Measurements from ENCODE around the gene IRS2. TPM values are rescaled to one million over a fixed set of nuclear protein-coding genes. Genes with fewer than 3 reads are reported as not detected.

Gene IRS2
- total and polyA plus RNA-seq, 9 donors = 14.6 to 40.9 (median 26.6) TPM

GRCh38 chr13:109815651-109816050 lies 29.3 kb upstream of the IRS2 start:
- WGBS, 3 donors = 76 to 85% (median 78%) methylated on average over 5 of the region's 5 CpGs
- Histone ChIP-seq H3K4me1 (ENCODE audit: insufficient read depth) (no peaks in the 10 kb centered on the region), H3K9me3 (no peaks in the 10 kb centered on the region), H3K27me3 (no peaks in the 10 kb centered on the region), H3K27ac (no peak overlapping the region), H3K36me3 (no peaks in the 10 kb centered on the region), H3K4me3 (no peak overlapping the region)
- DNase-seq = no peak
- intact Hi-C loops (cut with DNase I) = no loop called here
- TF ChIP-seq EP300 (IDR thresholded peaks at IDR 0.05) (no peak), POLR2A (IDR thresholded peaks at IDR 0.05) (no peak)
- TF ChIP-seq, protein P1, sequence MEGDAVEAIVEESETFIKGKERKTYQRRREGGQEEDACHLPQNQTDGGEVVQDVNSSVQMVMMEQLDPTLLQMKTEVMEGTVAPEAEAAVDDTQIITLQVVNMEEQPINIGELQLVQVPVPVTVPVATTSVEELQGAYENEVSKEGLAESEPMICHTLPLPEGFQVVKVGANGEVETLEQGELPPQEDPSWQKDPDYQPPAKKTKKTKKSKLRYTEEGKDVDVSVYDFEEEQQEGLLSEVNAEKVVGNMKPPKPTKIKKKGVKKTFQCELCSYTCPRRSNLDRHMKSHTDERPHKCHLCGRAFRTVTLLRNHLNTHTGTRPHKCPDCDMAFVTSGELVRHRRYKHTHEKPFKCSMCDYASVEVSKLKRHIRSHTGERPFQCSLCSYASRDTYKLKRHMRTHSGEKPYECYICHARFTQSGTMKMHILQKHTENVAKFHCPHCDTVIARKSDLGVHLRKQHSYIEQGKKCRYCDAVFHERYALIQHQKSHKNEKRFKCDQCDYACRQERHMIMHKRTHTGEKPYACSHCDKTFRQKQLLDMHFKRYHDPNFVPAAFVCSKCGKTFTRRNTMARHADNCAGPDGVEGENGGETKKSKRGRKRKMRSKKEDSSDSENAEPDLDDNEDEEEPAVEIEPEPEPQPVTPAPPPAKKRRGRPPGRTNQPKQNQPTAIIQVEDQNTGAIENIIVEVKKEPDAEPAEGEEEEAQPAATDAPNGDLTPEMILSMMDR (IDR thresholded peaks at IDR 0.05) = no peak

DNA sequence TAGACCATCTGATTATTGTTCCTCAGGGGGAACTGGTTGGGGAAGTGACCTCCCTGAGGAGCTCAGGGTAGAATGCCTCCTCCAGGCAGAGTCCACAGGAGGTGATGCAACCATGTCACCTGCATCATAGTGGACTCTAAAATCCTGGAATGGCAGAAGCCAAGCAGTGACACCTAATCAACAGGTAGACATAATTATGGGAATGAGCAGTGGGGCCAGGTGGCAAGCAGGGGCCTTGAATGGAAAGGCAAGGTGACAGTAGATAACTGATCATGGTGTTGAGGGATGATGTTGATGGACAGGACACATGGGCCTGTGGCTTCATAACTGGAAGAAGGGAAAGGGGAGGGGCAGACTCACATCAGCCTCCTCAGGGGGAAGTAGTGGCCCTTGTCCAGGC lies 27.3 kb upstream of the IRS2 start:
- DNase-seq = no peak
- Histone ChIP-seq H3K4me1 (ENCODE audit: insufficient read depth) (no peaks in the 10 kb centered on the region), H3K27me3 (no peaks in the 10 kb centered on the region), H3K4me3 (no peak overlapping the region), H3K9me3 (no peaks in the 10 kb centered on the region), H3K27ac (no peak overlapping the region), H3K36me3 (no peaks in the 10 kb centered on the region)
- TF ChIP-seq POLR2A (IDR thresholded peaks at IDR 0.05) = no peak
- TF ChIP-seq EP300 (IDR thresholded peaks at IDR 0.05) = no peak
- intact Hi-C loops (cut with DNase I) = no loop called here

DNA sequence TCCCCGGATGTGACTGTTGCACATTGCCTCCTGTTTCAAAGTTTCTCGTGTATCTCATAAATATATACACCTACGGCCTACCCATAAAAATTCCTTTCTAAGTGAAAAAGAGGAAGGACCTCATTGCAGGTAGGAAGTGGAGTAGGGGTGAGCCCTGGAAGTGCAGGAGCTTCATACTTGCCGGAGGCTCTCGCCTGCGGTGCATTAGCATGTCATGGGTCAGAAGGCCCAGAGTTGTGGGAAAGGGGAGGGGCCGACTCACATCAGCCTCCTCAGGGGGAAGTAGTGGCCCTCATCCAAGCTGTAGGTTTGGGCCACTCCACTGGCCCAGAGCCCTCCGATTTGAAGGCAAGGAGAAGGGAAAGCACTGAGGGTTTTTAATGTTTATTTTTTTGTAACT lies 26.0 kb upstream of the IRS2 start:
- no peak overlapping the region for H3K4me3 ChIP-seq
- H3K4me1 ChIP-seq (ENCODE audit: insufficient read depth) = no peaks in the 10 kb centered on the region
- TF ChIP-seq EP300 (IDR thresholded peaks at IDR 0.05) (no peak), POLR2A (IDR thresholded peaks at IDR 0.05) (no peak)
- TF ChIP-seq, protein P1 (IDR thresholded peaks at IDR 0.05) = no peak
- no peak for DNase-seq
- H3K9me3 ChIP-seq = no peaks in the 10 kb centered on the region
- no peaks in the 10 kb centered on the region for H3K27me3 ChIP-seq
- WGBS, 3 donors = 81 to 86% (median 84%) methylated on average over 8 of the region's 8 CpGs
- H3K27ac ChIP-seq = no peak overlapping the region
- H3K36me3 ChIP-seq = no peaks in the 10 kb centered on the region
- intact Hi-C loops (cut with DNase I) = no loop called here

- H3K4me1 ChIP-seq (ENCODE audit: insufficient read depth) = no peaks in the 10 kb centered on the region
- no peaks in the 10 kb centered on the region for H3K9me3 ChIP-seq
- no peak for DNase-seq
- WGBS, 3 donors = 91 to 96% (median 93%) methylated on average over 19 of the region's 19 CpGs
- intact Hi-C loops (cut with DNase I) = no loop called here
- TF ChIP-seq POLR2A (IDR thresholded peaks at IDR 0.05) (no peak), EP300 (IDR thresholded peaks at IDR 0.05) (no peak)
- TF ChIP-seq, protein P1 (IDR thresholded peaks at IDR 0.05) = no peak
- H3K27me3 ChIP-seq = no peaks in the 10 kb centered on the region
- H3K36me3 ChIP-seq = no peaks in the 10 kb centered on the region
- no peak overlapping the region for H3K4me3 ChIP-seq
- no peak overlapping the region for H3K27ac ChIP-seq
Measured at GRCh38 chr13:109810761-109811510, 24.6 kb upstream of the IRS2 start.

GRCh38 chr13:109809216-109809932 lies 23.0 kb upstream of the IRS2 start:
- WGBS, 3 donors = 83 to 85% (median 85%) methylated on average over 14 of the region's 14 CpGs
- Histone ChIP-seq H3K27me3 (no peaks in the 10 kb centered on the region), H3K27ac (no peak overlapping the region), H3K36me3 (no peaks in the 10 kb centered on the region), H3K4me3 (no peak overlapping the region), H3K4me1 (ENCODE audit: insufficient read depth) (no peaks in the 10 kb centered on the region), H3K9me3 (no peaks in the 10 kb centered on the region)
- intact Hi-C loops (cut with DNase I) = no loop called here
- no peak for DNase-seq
- TF ChIP-seq, protein P1 (IDR thresholded peaks at IDR 0.05) = no peak
- no peak for TF ChIP-seq EP300 (IDR thresholded peaks at IDR 0.05)
- TF ChIP-seq POLR2A (IDR thresholded peaks at IDR 0.05) = no peak
